IMR-90 (cell line): ENCODE measurements around the gene TPT1.

Experiments
- BHLHE40 ChIP-seq: fragments of 150-350 bp; IDR thresholded peaks from 2 replicates; pipeline ENCODE4 v1.6.1; 2016; ENCODE audit warnings: mild to moderate bottlenecking, low read depth, low read length
- CTCF ChIP-seq: conservative IDR thresholded peaks from 2 replicates; pipeline ENCODE4 v1.5.1; 2012; ENCODE audit warnings: mild to moderate bottlenecking, low read depth, low read length, improper control_type of control experiment
- RAD21 ChIP-seq: IDR thresholded peaks from 2 replicates; pipeline ENCODE4 v1.6.1; 2012; ENCODE audit warnings: low read length, improper control_type of control experiment

- TF ChIP-seq BHLHE40 = no peak
- no peak for TF ChIP-seq CTCF
- TF ChIP-seq RAD21 = no peak
Observed at GRCh38 chr13:45339867-45340266, 1.1 kb downstream of the TPT1 start.
